HuH-7 (cell line): ENCODE results near the gene SCFD2.
A peak's percentile ranks its signal among the peaks of the same experiment; 100 is the strongest.
"Not testable (repeated sequence)": the region's sequence is repeated elsewhere in the genome, so short reads cannot be mapped to it uniquely, and the experiment has no call there.

Source experiments
- DNase-seq: peaks from one replicate; pipeline ENCODE4 v3.0.0; 2011; ENCODE audit warnings: low spot score

Gene SCFD2

GRCh38 chr4:53011259-53011905, 354.5 kb downstream of the SCFD2 start:
- no peak for DNase-seq

GRCh38 chr4:53010318-53010717, 355.5 kb downstream of the SCFD2 start:
- no peak for DNase-seq

- DNase-seq, result no peak
Measured at GRCh38 chr4:53009824-53010223, 356.0 kb downstream of the SCFD2 start.

GRCh38 chr4:53007024-53007423, 358.8 kb downstream of the SCFD2 start:
- DNase-seq, result no peak

GRCh38 chr4:53005808-53006207, 360.1 kb downstream of the SCFD2 start:
- no peak for DNase-seq

GRCh38 chr4:53005149-53005546, 360.7 kb downstream of the SCFD2 start:
- DNase-seq, result peak; percentile 69

GRCh38 chr4:53004497-53005148, 361.2 kb downstream of the SCFD2 start:
- no peak for DNase-seq

- no peak for DNase-seq
Measured at GRCh38 chr4:53003959-53004358, 361.9 kb downstream of the SCFD2 start.

- no peak for DNase-seq
Measured at GRCh38 chr4:53000560-53000959, 365.3 kb downstream of the SCFD2 start.

GRCh38 chr4:52999626-53000025, 366.2 kb downstream of the SCFD2 start:
- no peak for DNase-seq

- no peak for DNase-seq
Measured at GRCh38 chr4:52998413-52998812, 367.4 kb downstream of the SCFD2 start.

GRCh38 chr4:52997132-52997416, 368.8 kb downstream of the SCFD2 start:
- no peak for DNase-seq

GRCh38 chr4:52996261-52997131, 369.4 kb downstream of the SCFD2 start:
- no peak for DNase-seq

GRCh38 chr4:52995360-52996030, 370.4 kb downstream of the SCFD2 start:
- DNase-seq, result no peak

- DNase-seq, result no peak
Measured at GRCh38 chr4:52994567-52994966, 371.3 kb downstream of the SCFD2 start.

GRCh38 chr4:52993771-52994170, 372.1 kb downstream of the SCFD2 start:
- DNase-seq, result no peak

GRCh38 chr4:52992551-52992950, 373.3 kb downstream of the SCFD2 start:
- DNase-seq, result not testable (repeated sequence)

GRCh38 chr4:52991472-52991871, 374.4 kb downstream of the SCFD2 start:
- DNase-seq, result no peak

GRCh38 chr4:52990706-52991105, 375.2 kb downstream of the SCFD2 start:
- no peak for DNase-seq

- DNase-seq, result no peak
Measured at GRCh38 chr4:52989865-52990264, 376.0 kb downstream of the SCFD2 start.

- no peak for DNase-seq
Measured at GRCh38 chr4:52987392-52988056, 378.3 kb downstream of the SCFD2 start.

GRCh38 chr4:52984462-52984881, 381.4 kb downstream of the SCFD2 start:
- DNase-seq, result no peak
